K562 (cell line): Measurements from ENCODE around the gene C16orf92.

Experiments
- CEBPZ ChIP-seq: fragments of 150-350 bp; IDR thresholded peaks from 2 replicates; pipeline ENCODE4 v1.6.1; 2014; ENCODE audit warnings: low read depth, mild to moderate bottlenecking, low read length, borderline replicate concordance
- CTCF ChIP-seq, 3 experiments: IDR thresholded peaks in 2 of 3; conservative IDR thresholded peaks in 1 of 3; 2 replicates each; pipeline ENCODE4 v1.5.1; 2011 to 2012; ENCODE audit warnings: low read length in 3 of 3, mild to moderate bottlenecking in 3 of 3, control low read depth in 2 of 3, improper control_type of control experiment in 1 of 3, inconsistent platforms in 1 of 3, low read depth in 1 of 3, mixed read lengths in 1 of 3, moderate library complexity in 1 of 3; ENCODE audit not compliant: insufficient read depth in 2 of 3
- ETV6 ChIP-seq, 3 experiments: fragments of 150-350 bp in 1 of 3; sonication (generic) in 1 of 3; formaldehyde crosslinking in 1 of 3; IDR thresholded peaks; 2 replicates each; pipeline versions ENCODE4 v1.6.1 to v1.8.0; 2014 to 2022; ENCODE audit warnings: borderline replicate concordance in 2 of 3, low read depth in 2 of 3, antibody characterized with exemption in 1 of 3, low read length in 1 of 3, mild to moderate bottlenecking in 1 of 3, missing genetic modification reagents in 1 of 3
- NFE2L1 ChIP-seq: fragments of 450-650 bp; IDR thresholded peaks from 2 replicates; pipeline ENCODE4 v1.6.1; 2016; ENCODE audit warnings: missing genetic modification characterization, low read depth, mild to moderate bottlenecking, missing compliant biosample characterization, moderate library complexity, borderline replicate concordance
- REST ChIP-seq, 2 experiments: fragments of 450-650 bp; formaldehyde crosslinking in 1 of 2; IDR thresholded peaks; 2 replicates each; pipeline versions ENCODE4 v1.4.0 to v1.6.1; 2014 to 2020; ENCODE audit warnings: mild to moderate bottlenecking in 2 of 2, borderline replicate concordance in 1 of 2, low read depth in 1 of 2
- RFX5 ChIP-seq: IDR thresholded peaks from 2 replicates; pipeline ENCODE4 v1.6.1; 2011; ENCODE audit warnings: low read depth, mild to moderate bottlenecking, improper control_type of control experiment, low read length
- ZNF253 ChIP-seq: fragments of 250-450 bp; sonication (Bioruptor Pico); conservative IDR thresholded peaks from 2 replicates; pipeline ENCODE4 v1.6.1; 2021; ENCODE audit warnings: mild to moderate bottlenecking
- ZNF384 ChIP-seq: IDR thresholded peaks from 2 replicates; pipeline ENCODE4 v1.6.1; 2012; ENCODE audit warnings: low read depth, low read length, improper control_type of control experiment
- ZNF668 ChIP-seq: fragments of 250-450 bp; sonication (Bioruptor Pico); IDR thresholded peaks from 2 replicates; pipeline ENCODE4 v1.8.0; 2022; ENCODE audit warnings: mild to moderate bottlenecking, inconsistent platforms
- ZNF780A ChIP-seq: fragments of 250-450 bp; sonication (Bioruptor Pico); IDR thresholded peaks from 2 replicates; pipeline ENCODE4 v1.5.0; 2021; ENCODE audit warnings: mild to moderate bottlenecking

GRCh38 chr16:30023586-30023985 lies 588 bp downstream of the C16orf92 start:
- TF ChIP-seq ZNF384 (no peak), CTCF (IDR thresholded peaks at IDR 0.05 in 2 of 3, conservative IDR thresholded peaks at IDR 0.05 in 1 of 3; ENCODE audit: insufficient read depth in 2 of 3, low read depth in 1 of 3, low read length in 3 of 3) (no peak), ZNF780A (CRISPR knock-in tag) (no peak), CEBPZ (no peak), NFE2L1 (no peak), REST (IDR thresholded peaks at IDR 0.05; ENCODE audit: borderline replicate concordance) (no peak), REST (CRISPR knock-in tag; IDR thresholded peaks at IDR 0.05; ENCODE audit: low read depth) (no peak), ZNF253 (no peak), ZNF668 (CRISPR knock-in tag) (no peak), RFX5 (no peak), ETV6 (IDR thresholded peaks at IDR 0.05; ENCODE audit: borderline replicate concordance in 1 of 2, low read depth in 2 of 2, low read length in 1 of 2) (no peak), ETV6 (CRISPR knock-in tag; IDR thresholded peaks at IDR 0.05; ENCODE audit: borderline replicate concordance) (no peak)
